GM18505 (cell line): Measurements from ENCODE around the gene SYT9.

ENCODE experiments used
- ATAC-seq: cut with Tn5 transposase; IDR thresholded peaks from one replicate; pipeline ENCODE4 v1.9.1; 2021; ENCODE audit not compliant: unreplicated experiment
- POLR2A ChIP-seq: IDR thresholded peaks from 4 replicates; pipeline ENCODE4 v1.6.1; 2011; ENCODE audit warnings: borderline replicate concordance; ENCODE audit not compliant: insufficient read depth, insufficient read length; ENCODE audit errors: extremely low read depth

Gene SYT9

GRCh38 chr11:7414973-7415817, 163.5 kb downstream of the SYT9 start:
- TF ChIP-seq POLR2A = no peak
- no peak for ATAC-seq

- TF ChIP-seq POLR2A = no peak
- ATAC-seq = no peak
These were observed 164.4 kb downstream of the SYT9 start for GRCh38 chr11:7416080-7416479.

GRCh38 chr11:7417328-7417727, 165.6 kb downstream of the SYT9 start:
- no peak for TF ChIP-seq POLR2A

GRCh38 chr11:7418061-7418460, 166.4 kb downstream of the SYT9 start:
- ATAC-seq = no peak
- no peak for TF ChIP-seq POLR2A

More at GRCh38 chr11:7417328-7417727, 165.6 kb downstream of the SYT9 start:
- ATAC-seq = no peak

- ATAC-seq = no peak
- TF ChIP-seq POLR2A = no peak
These were observed 167.2 kb downstream of the SYT9 start for GRCh38 chr11:7418906-7419305.

GRCh38 chr11:7421136-7421535, 169.4 kb downstream of the SYT9 start:
- ATAC-seq = no peak
- TF ChIP-seq POLR2A = no peak

- ATAC-seq = no peak
- TF ChIP-seq POLR2A = no peak
These were observed 171.0 kb downstream of the SYT9 start for GRCh38 chr11:7422544-7423331.

GRCh38 chr11:7423946-7424345, 172.2 kb downstream of the SYT9 start:
- ATAC-seq = no peak

GRCh38 chr11:7427733-7428132, 176.0 kb downstream of the SYT9 start:
- no peak for ATAC-seq
- no peak for TF ChIP-seq POLR2A

More at GRCh38 chr11:7423946-7424345, 172.2 kb downstream of the SYT9 start:
- TF ChIP-seq POLR2A = no peak

GRCh38 chr11:7428196-7428595, 176.5 kb downstream of the SYT9 start:
- no peak for ATAC-seq

GRCh38 chr11:7430496-7430895, 178.8 kb downstream of the SYT9 start:
- ATAC-seq = no peak
- no peak for TF ChIP-seq POLR2A

More at GRCh38 chr11:7428196-7428595, 176.5 kb downstream of the SYT9 start:
- TF ChIP-seq POLR2A = no peak

- TF ChIP-seq POLR2A = no peak
- ATAC-seq = no peak
These were observed 183.5 kb downstream of the SYT9 start for GRCh38 chr11:7435176-7435575.

GRCh38 chr11:7436146-7436545, 184.4 kb downstream of the SYT9 start:
- TF ChIP-seq POLR2A = no peak
- no peak for ATAC-seq

- no peak for ATAC-seq
- TF ChIP-seq POLR2A = no peak
These were observed 185.0 kb downstream of the SYT9 start for GRCh38 chr11:7436657-7437056.
